ENCODE results near the gene C14orf39.

The C14orf39 gene

DNA sequence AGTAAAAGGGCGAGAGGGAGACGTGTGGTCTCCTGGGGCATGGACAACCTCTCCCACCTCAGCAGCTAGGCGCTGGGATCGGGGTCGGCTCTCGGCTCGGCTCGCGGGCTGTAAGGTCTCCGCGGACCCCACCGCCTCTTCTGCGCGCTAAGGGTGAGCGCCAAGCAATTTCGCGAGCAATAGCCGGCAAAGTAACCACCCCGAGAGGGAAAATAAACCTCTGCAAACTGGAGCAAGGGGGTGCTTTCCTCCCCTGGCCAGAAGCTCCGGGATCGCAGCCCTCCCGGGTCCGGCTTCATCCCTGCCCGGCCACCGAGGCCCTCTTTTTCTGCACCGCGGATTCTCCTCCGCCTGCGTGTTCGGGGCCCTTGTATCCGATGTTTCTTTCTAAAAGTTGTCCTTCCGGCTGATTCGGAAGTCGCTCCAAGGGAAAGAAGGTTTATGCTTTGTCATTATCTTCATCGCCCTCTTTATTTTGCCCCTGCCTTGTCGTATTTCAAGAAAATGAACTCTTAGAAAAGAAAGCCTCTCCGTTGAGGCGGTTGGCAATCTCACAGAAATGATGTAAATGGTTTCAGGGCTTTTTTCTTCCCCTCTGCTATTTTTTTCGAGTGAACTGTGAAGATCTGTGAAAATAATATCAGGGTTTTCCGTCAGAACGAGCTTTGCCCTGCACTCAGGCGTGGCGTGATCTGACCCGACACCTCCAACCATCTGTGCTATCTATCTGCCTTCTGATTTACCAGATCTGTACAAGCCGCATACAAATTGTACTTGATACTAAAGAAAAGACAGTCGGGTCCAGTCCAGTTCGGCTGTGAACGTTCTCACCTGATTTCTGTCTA lies 21.3 kb upstream of the C14orf39 start:
- TF ChIP-seq, protein P1, sequence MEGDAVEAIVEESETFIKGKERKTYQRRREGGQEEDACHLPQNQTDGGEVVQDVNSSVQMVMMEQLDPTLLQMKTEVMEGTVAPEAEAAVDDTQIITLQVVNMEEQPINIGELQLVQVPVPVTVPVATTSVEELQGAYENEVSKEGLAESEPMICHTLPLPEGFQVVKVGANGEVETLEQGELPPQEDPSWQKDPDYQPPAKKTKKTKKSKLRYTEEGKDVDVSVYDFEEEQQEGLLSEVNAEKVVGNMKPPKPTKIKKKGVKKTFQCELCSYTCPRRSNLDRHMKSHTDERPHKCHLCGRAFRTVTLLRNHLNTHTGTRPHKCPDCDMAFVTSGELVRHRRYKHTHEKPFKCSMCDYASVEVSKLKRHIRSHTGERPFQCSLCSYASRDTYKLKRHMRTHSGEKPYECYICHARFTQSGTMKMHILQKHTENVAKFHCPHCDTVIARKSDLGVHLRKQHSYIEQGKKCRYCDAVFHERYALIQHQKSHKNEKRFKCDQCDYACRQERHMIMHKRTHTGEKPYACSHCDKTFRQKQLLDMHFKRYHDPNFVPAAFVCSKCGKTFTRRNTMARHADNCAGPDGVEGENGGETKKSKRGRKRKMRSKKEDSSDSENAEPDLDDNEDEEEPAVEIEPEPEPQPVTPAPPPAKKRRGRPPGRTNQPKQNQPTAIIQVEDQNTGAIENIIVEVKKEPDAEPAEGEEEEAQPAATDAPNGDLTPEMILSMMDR (conservative IDR thresholded peaks at IDR 0.05), result no peak
- H3K27ac ChIP-seq, result no peak overlapping the region

DNA sequence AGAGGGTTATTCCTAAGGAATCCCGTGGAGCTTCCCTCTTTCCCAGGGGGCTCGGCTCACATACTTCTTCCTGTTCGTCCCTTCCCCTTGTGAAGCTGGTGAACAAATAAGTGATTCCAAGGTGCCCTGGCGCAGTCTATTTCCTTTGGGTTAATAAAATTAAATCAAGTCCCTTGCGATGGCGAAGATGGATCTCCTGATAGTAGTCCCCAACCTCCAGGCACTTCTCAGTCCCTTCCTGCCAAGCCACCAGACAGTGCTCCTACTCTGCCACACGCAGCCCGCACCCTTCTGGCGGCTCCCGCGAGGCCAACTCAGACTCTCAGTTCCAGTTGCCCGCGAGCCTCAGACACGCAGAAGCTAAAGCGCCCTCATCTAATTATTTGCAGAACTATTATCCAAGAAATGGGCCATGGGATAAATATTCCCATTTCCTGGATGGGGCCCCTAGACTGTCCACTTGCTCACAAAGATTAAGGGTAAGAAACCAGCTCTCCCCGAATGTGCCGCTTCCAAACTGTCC lies 20.7 kb upstream of the C14orf39 start:
- TF ChIP-seq, protein P1 (conservative IDR thresholded peaks at IDR 0.05), result no peak
- no peak overlapping the region for H3K27ac ChIP-seq

DNA sequence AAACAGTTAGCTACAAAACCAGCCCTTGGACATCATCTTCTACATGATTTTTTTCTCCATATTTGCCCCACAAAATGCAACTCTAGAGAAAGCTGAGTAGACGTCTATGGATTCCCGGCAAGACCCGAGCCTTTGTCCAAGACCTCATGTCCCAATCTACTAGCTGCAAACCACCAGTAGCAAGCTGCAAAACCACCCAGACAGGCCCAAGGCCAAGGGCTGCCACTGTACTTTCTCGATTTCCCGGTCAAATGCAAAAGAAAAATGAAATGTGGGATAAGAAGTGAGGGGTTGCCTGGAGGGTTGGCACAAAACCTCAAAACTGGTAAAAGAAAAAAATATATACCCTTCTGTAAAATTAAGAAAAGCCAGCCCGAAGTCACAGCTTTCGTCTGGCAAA lies 20.1 kb upstream of the C14orf39 start:
- TF ChIP-seq, protein P1 (conservative IDR thresholded peaks at IDR 0.05), result no peak
- H3K27ac ChIP-seq, result no peak overlapping the region

DNA sequence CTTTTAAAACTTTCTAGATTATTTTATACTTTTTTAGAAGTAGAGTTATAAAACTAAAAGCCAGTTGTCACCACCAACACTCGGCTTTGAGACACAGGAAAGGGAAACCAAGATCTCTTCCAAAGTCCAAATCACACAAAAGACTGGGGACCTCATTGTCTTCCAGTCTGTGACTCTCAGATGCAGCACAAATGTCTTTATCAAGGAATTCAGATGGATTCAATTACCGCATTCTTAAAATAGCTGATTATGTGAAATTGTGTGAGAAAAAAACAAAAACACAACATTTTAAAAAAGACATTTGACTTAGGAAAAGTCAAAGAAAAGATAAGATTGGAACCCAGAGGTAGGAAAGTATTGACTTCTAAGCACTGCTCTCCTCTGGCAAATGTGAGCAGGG lies 19.6 kb upstream of the C14orf39 start:
- H3K27ac ChIP-seq, result no peak overlapping the region
- TF ChIP-seq, protein P1 (conservative IDR thresholded peaks at IDR 0.05), result no peak

DNA sequence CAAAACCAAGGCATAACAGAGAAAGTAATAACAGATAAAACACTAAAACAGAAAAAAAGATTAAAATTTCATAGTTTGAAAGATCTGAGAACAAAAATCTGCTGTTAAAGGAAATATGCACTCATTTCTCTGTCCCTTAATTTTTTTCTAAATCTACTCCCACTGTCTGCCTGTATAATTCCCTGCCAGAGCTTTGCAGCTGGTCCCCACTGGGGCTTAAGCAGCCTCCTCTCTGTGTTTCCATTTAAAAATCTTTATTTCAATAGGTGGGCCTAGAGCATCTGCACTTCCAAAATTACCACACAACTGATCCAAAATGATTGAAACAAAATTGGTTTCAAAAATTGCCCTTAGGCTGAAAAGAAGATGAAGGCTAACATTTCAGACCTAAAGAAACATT lies 16.7 kb upstream of the C14orf39 start:
- TF ChIP-seq, protein P1 (conservative IDR thresholded peaks at IDR 0.05), result no peak

DNA sequence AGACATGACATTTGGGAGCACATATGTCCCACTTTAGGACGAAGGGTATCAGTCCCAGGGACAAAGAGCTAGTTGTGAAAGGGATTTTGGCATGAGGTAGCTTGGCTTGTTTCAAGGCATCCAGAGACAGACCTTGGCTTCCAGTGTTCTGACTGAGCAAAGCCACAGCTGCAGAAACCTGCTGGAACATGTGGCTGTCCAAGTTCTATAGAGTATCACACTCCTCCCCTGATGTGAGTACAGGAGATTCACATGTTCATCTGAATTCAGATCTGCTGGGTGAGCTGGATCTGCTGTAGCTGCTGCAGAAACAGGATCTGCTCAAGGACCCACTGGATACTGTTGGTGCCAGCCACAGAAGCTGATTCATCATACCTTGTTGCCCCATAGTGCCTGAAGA lies 10.1 kb upstream of the C14orf39 start:
- TF ChIP-seq, protein P1 (conservative IDR thresholded peaks at IDR 0.05), result no peak
- H3K27ac ChIP-seq, result no peak overlapping the region

More for the DNA sequence above, 16.7 kb upstream of the C14orf39 start:
- no peak overlapping the region for H3K27ac ChIP-seq

DNA sequence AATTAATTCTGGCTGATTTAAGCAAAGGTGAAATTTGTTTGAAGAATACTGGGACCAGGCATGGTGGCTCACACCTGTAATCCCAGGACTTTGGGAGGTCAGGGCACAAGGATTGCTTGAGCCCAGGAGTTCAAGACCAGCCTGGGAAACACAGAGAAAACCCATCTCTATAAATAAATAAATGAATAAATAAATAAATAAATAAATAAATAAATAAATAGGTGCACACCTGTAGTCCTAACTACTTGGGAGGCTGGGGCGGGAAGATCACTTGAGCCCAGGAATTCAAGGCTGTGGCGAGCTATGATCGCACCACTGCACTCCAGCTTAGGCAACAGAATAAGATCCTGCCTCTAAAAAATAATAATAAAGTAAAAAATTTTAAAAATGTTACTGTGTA lies 4.4 kb upstream of the C14orf39 start:
- H3K27ac ChIP-seq, result no peak overlapping the region
- TF ChIP-seq, protein P1 (conservative IDR thresholded peaks at IDR 0.05), result no peak

Measured in VCaP (cell line).